HepG2 (cell line): ENCODE data around the gene CACNA2D3. TPM values are rescaled to one million over a fixed set of nuclear protein-coding genes. Genes with fewer than 3 reads are reported as not detected.

Source experiments
- ATAC-seq: fragments of 200-7000 bp; cut with Tn5 transposase; 3 replicates; pipeline ENCODE4 v1.9.1; 2020; ENCODE audit warnings: mild to moderate bottlenecking, moderate library complexity
- BruUV-seq: library from RNA; stranded (reverse); fragments of 400-500 nt; replicated peaks from 2 replicates; lab custom pipeline; 2021; lab: Mats Ljungman, UMichigan
- CTCF ChIA-PET: fragments of 300-600 bp; formaldehyde crosslinking; extraction: SDS; loops from one replicate; lab custom pipeline; 2021; ENCODE audit warnings: low total read pairs, inconsistent platforms, low intra/inter-chr PET ratio; lab: Yijun Ruan, JAX
- POLR2A ChIA-PET: fragments of 350-600 bp; sonication (Branson Sonifier 250); formaldehyde crosslinking; loops from one replicate; lab custom pipeline; 2020; ENCODE audit warnings: antibody characterized with exemption, inconsistent platforms; lab: Yijun Ruan, JAX
- DNase-seq: peaks from one replicate; pipeline ENCODE4 v3.0.0-alpha.2; 2015; ENCODE audit warnings: low spot score
- FAIRE-seq: peaks from 3 replicates; lab custom pipeline; 2011; peaks lifted over from hg19 to GRCh38; lab: Jason Lieb, UNC
- H2AFZ ChIP-seq: one replicate; pipeline ENCODE4 v1.6.1; 2011; ENCODE audit warnings: low read length, inconsistent platforms
- H3K27ac ChIP-seq: fragments of 300-600 bp; 3 replicates; pipeline ENCODE4 v1.8.0; 2011; ENCODE audit warnings: mixed run types, mild to moderate bottlenecking, mixed read lengths, low read length, inconsistent platforms; ENCODE audit not compliant: insufficient read depth; ENCODE audit errors: extremely low read length
- H3K27me3 ChIP-seq, 2 experiments: fragments of 200-600 bp in 1 of 2; 2 replicates in 1 of 2; 3 replicates in 1 of 2; pipeline versions ENCODE4 v1.6.0 to v1.8.0; 2011; ENCODE audit warnings: low read length in 2 of 2, mild to moderate bottlenecking in 2 of 2, moderate library complexity in 2 of 2, inconsistent platforms in 1 of 2; ENCODE audit not compliant: insufficient read depth in 2 of 2, control insufficient read depth in 1 of 2
- H3K36me3 ChIP-seq, 2 experiments: fragments of 200-600 bp in 1 of 2; replicated peaks in 1 of 2; 2 replicates in 1 of 2; 3 replicates in 1 of 2; pipeline versions ENCODE4 v1.5.1 to v1.8.0; 2011; ENCODE audit warnings: low read length in 2 of 2, inconsistent platforms in 1 of 2; ENCODE audit not compliant: insufficient read depth in 2 of 2, control insufficient read depth in 1 of 2
- H3K4me1 ChIP-seq: 2 replicates; pipeline ENCODE4 v1.5.1; 2012; ENCODE audit warnings: low read length, inconsistent platforms; ENCODE audit not compliant: insufficient read depth
- H3K4me2 ChIP-seq: 2 replicates; pipeline ENCODE4 v1.6.0; 2011; ENCODE audit warnings: low read depth, low read length, inconsistent platforms
- H3K4me3 ChIP-seq, 3 experiments: fragments of 200-600 bp in 1 of 3; sonication (generic), shearing (Covaris generic) in 1 of 3; replicated peaks in 1 of 3; 2 replicates each; pipeline ENCODE4 v1.5.1; 2011 to 2016; ENCODE audit warnings: low read length in 3 of 3, inconsistent platforms in 2 of 3, low read depth in 2 of 3, mild to moderate bottlenecking in 2 of 3, control low read depth in 1 of 3, mixed read lengths in 1 of 3; ENCODE audit not compliant: insufficient read depth in 1 of 3
- H3K79me2 ChIP-seq: one replicate; pipeline ENCODE4 v1.6.1; 2011; ENCODE audit warnings: low read length, inconsistent platforms; ENCODE audit not compliant: insufficient read depth
- H3K9ac ChIP-seq: 2 replicates; pipeline ENCODE4 v1.6.0; 2011; ENCODE audit warnings: mild to moderate bottlenecking, low read depth, low read length, inconsistent platforms; ENCODE audit not compliant: insufficient read depth
- H3K9me3 ChIP-seq: 2 replicates; pipeline ENCODE4 v1.5.1; 2012; ENCODE audit warnings: mild to moderate bottlenecking, low read length
- H4K20me1 ChIP-seq: 2 replicates; pipeline ENCODE4 v1.6.0; 2011; ENCODE audit warnings: inconsistent platforms, mild to moderate bottlenecking, low read length, moderate library complexity; ENCODE audit not compliant: insufficient read depth
- CENPX ChIP-seq: sonication (generic); formaldehyde crosslinking; IDR thresholded peaks from 2 replicates; pipeline ENCODE4 v1.9.0; 2021; ENCODE audit warnings: mild to moderate bottlenecking, missing genetic modification reagents, moderate library complexity
- KDM1A ChIP-seq: IDR thresholded peaks from 2 replicates; pipeline ENCODE4 v1.6.1; 2016; ENCODE audit warnings: missing compliant biosample characterization
- ZNF20 ChIP-seq: sonication (generic); formaldehyde crosslinking; IDR thresholded peaks from 2 replicates; pipeline ENCODE4 v1.4.0; 2020; ENCODE audit warnings: mild to moderate bottlenecking, moderate library complexity, missing genetic modification reagents
- ZNF230 ChIP-seq: sonication (generic); formaldehyde crosslinking; IDR thresholded peaks from 2 replicates; pipeline ENCODE4 v1.4.0; 2020; ENCODE audit warnings: mild to moderate bottlenecking, missing genetic modification reagents
- ZNF33A ChIP-seq: sonication (generic); formaldehyde crosslinking; IDR thresholded peaks from 2 replicates; pipeline ENCODE4 v1.5.1; 2020; ENCODE audit warnings: missing genetic modification reagents, mild to moderate bottlenecking, moderate library complexity, borderline replicate concordance
- ZNF510 ChIP-seq: sonication (generic); formaldehyde crosslinking; IDR thresholded peaks from 2 replicates; pipeline ENCODE4 v1.4.0; 2020; ENCODE audit warnings: low read depth, mild to moderate bottlenecking, missing genetic modification reagents
- ZNF724P ChIP-seq: sonication (generic); formaldehyde crosslinking; IDR thresholded peaks from 2 replicates; pipeline ENCODE4 v1.8.0; 2022; ENCODE audit warnings: missing genetic modification reagents, borderline replicate concordance
- WGBS: methylation state at CpG from one replicate; pipeline ENCODE4 v1.1.6; 2017; ENCODE audit warnings: low lambda C conversion rate; 5-methylcytosine and 5-hydroxymethylcytosine counted together
- in situ Hi-C: cut with HindIII; loops from 2 replicates; pipeline ENCODE4 v1.10.0; 2017; ENCODE audit warnings: low pct_unique_long_range_greater_than_20kb; ENCODE audit not compliant: extremely low pct_ligation_motif_present
- intact Hi-C: fragments of 100-400 bp; cut with micrococcal nuclease; formaldehyde crosslinking; loops from one replicate; pipeline ENCODE4 v1.10.0; 2022; ENCODE audit not compliant: unreplicated experiment
- polyA plus RNA-seq, 8 experiments: library from polyadenylated mRNA; depleted of rRNA in 3 of 8; stranded (reverse) in 7 of 8; unstranded in 1 of 8; fragments of >200 nt; fragmentation: Illumina TruSeq in 4 of 8; extraction: Trizol in 4 of 8; gene quantifications; 2 replicates each; pipeline versions ENCODE4 v1.2.1 to v1.2.3, GENCODE V29; 2011 to 2016; ENCODE audit warnings: low read depth in 4 of 8, missing spikeins in 1 of 8, mixed read lengths in 1 of 8; ENCODE audit not compliant: insufficient read depth in 1 of 8
- total RNA-seq, 5 experiments: library from RNA; depleted of rRNA; stranded (reverse); fragments of >200 nt; fragmentation: Illumina TruSeq; extraction: Trizol; gene quantifications; 2 replicates each; pipeline ENCODE4 v1.2.3, GENCODE V29; 2016; ENCODE audit warnings: low read depth in 1 of 5
- TF ChIP-seq, protein P1 (sequence below): sonication (generic); formaldehyde crosslinking; IDR thresholded peaks from 2 replicates; pipeline ENCODE4 v1.8.1; 2023; ENCODE audit warnings: mild to moderate bottlenecking, moderate library complexity, missing genetic modification reagents
- TF ChIP-seq, protein P2 (sequence below): sonication (generic); formaldehyde crosslinking; IDR thresholded peaks from 2 replicates; pipeline ENCODE4 v1.4.0; 2020; ENCODE audit warnings: mild to moderate bottlenecking, missing genetic modification reagents
- TF ChIP-seq, protein P3 (sequence below), 2 experiments: fragments of 450-650 bp in 1 of 2; sonication (generic) in 1 of 2; formaldehyde crosslinking; IDR thresholded peaks; 2 replicates each; pipeline versions ENCODE4 v1.5.0 to v1.8.0; 2020 to 2022; ENCODE audit warnings: mild to moderate bottlenecking in 1 of 2, missing genetic modification reagents in 1 of 2

Gene CACNA2D3
- total and polyA plus RNA-seq, 2 of the 13 experiments (the other 11 are each of a cell fraction or from before 2014, with no cell fraction given): not detected

DNA sequence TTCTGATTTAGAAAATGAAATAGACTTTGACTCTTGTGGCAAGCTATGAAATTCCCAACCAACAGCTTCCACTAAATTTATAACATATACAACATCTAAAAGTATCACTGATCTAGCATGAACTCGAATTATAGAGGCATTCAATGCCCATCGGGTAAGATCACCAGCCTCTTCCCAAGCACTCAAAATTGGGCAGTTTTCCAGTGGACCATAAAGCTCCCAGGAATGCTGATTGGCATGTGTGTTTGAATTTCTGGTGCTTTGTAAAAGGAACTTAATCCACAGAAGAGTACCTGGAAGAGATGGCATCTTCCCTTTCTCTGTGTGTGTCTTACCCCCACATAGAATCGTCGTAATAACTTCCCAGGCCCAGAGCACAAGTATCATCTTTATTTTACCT is 795.5 kb downstream of the CACNA2D3 start:
- POLR2A ChIA-PET: no interaction called here
- DNase-seq: no peak
- no peak overlapping the region for H2AFZ ChIP-seq
- H3K4me3 ChIP-seq: no peak overlapping the region
- TF ChIP-seq KDM1A (CRISPR knock-in tag): no peak
- TF ChIP-seq CENPX (CRISPR knock-in tag): no peak
- TF ChIP-seq, protein P1, sequence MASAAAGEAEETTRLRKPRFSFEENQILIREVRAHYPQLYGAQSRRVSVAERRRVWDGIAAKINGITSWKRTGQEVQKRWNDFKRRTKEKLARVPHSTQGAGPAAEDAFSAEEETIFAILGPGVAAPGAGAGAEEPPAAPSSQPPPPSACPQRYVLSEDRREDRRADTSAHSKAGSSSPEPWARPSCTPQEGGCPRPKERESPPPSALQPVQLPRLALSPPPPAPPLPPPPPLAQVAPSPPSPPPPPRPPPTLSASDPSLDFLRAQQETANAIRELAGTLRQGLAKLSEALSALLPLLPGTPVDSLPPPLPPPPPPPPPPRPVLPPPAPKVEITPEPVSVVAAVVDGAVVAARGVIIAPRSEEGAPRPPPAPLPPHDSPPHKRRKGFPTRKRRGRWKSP: no peak
- no peak for TF ChIP-seq ZNF510 (CRISPR knock-in tag)
- no peak for TF ChIP-seq ZNF724P (CRISPR knock-in tag)
- TF ChIP-seq ZNF20 (CRISPR knock-in tag): no peak
- no peak for TF ChIP-seq ZNF33A (CRISPR knock-in tag)
- TF ChIP-seq, protein P2, sequence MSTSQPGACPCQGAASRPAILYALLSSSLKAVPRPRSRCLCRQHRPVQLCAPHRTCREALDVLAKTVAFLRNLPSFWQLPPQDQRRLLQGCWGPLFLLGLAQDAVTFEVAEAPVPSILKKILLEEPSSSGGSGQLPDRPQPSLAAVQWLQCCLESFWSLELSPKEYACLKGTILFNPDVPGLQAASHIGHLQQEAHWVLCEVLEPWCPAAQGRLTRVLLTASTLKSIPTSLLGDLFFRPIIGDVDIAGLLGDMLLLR: no peak
- TF ChIP-seq, protein P3, sequence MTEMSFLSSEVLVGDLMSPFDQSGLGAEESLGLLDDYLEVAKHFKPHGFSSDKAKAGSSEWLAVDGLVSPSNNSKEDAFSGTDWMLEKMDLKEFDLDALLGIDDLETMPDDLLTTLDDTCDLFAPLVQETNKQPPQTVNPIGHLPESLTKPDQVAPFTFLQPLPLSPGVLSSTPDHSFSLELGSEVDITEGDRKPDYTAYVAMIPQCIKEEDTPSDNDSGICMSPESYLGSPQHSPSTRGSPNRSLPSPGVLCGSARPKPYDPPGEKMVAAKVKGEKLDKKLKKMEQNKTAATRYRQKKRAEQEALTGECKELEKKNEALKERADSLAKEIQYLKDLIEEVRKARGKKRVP (CRISPR knock-in tag; IDR thresholded peaks at IDR 0.05): no peak
- TF ChIP-seq ZNF230 (CRISPR knock-in tag): no peak
- no peaks in the 10 kb centered on the region for H3K79me2 ChIP-seq
- no peaks in the 10 kb centered on the region for H3K36me3 ChIP-seq
- no peak overlapping the region for H3K9ac ChIP-seq
- no peak overlapping the region for H3K4me2 ChIP-seq
- H3K27me3 ChIP-seq: no peaks in the 10 kb centered on the region; a peak in 1 of 5 replicates
- in situ Hi-C loops: no loop called here
- H3K9me3 ChIP-seq: no peaks in the 10 kb centered on the region
- CTCF ChIA-PET: no interaction called here
- 0 out of 2 replicates have a peak, but pooled peaks cover 2% of the 10 kb centered on the region for H4K20me1 ChIP-seq
- intact Hi-C loops: no loop called here
- FAIRE-seq: no peak
- H3K4me1 ChIP-seq: no peaks in the 10 kb centered on the region
- WGBS: 5% methylated on average over 4 of the region's 4 CpGs
- no peak for ATAC-seq
- H3K27ac ChIP-seq: no peak overlapping the region
- no TSS peak for BruUV-seq
